ELR (cell line): ENCODE measurements around the gene FAM167B.

Experiments
- DNase-seq: peaks from one replicate; pipeline ENCODE4 v3.0.0-alpha.2; 2015; ENCODE audit warnings: low read depth

The FAM167B gene

GRCh38 chr1:32223683-32224082 is 23.3 kb upstream of the FAM167B start:
- no peak for DNase-seq

GRCh38 chr1:32224285-32224684 is 22.7 kb upstream of the FAM167B start:
- no peak for DNase-seq

GRCh38 chr1:32228771-32229170 is 18.3 kb upstream of the FAM167B start:
- DNase-seq: peak; percentile 30

GRCh38 chr1:32231843-32232432 is 15.1 kb upstream of the FAM167B start:
- no peak for DNase-seq

GRCh38 chr1:32232558-32233304 is 14.3 kb upstream of the FAM167B start:
- DNase-seq: no peak

GRCh38 chr1:32234792-32235191 is 12.2 kb upstream of the FAM167B start:
- no peak for DNase-seq

GRCh38 chr1:32239337-32239736 is 7.7 kb upstream of the FAM167B start:
- DNase-seq: no peak

- DNase-seq: no peak
Observed at GRCh38 chr1:32239790-32240139, 7.3 kb upstream of the FAM167B start.

GRCh38 chr1:32240140-32240951 is 6.7 kb upstream of the FAM167B start:
- peak; percentile 73 for DNase-seq

GRCh38 chr1:32241001-32241763 is 5.8 kb upstream of the FAM167B start:
- DNase-seq: peak; percentile 73

- DNase-seq: peak; percentile 43
Observed at GRCh38 chr1:32242341-32242851, 4.6 kb upstream of the FAM167B start.

GRCh38 chr1:32247452-32247851 is 430 bp downstream of the FAM167B start:
- no peak for DNase-seq

GRCh38 chr1:32247983-32248889 is 1.2 kb downstream of the FAM167B start:
- peak; percentile 69 for DNase-seq

- DNase-seq: peak; percentile 66
Observed at GRCh38 chr1:32249831-32250525, 3.0 kb downstream of the FAM167B start.

GRCh38 chr1:32250893-32251716 is 4.1 kb downstream of the FAM167B start, which contains the start of gene LCK:
TSS of gene LCK (plus strand) at chr1:32251265. CDS start at chr1:32274330, 23,065 bp downstream.
- DNase-seq: no peak

GRCh38 chr1:32255072-32256071 is 8.3 kb downstream of the FAM167B start:
- DNase-seq: no peak

- DNase-seq: no peak
Observed at GRCh38 chr1:32256473-32257226, 9.6 kb downstream of the FAM167B start.

GRCh38 chr1:32257227-32257508 is 10.1 kb downstream of the FAM167B start:
- DNase-seq: no peak
